Activated CD4-positive, alpha-beta T cell treated with anti-CD3 and anti-CD28 coated beads, Interleukin-2, amount 10 ng/mL, durations not matched to agents 24 days and 14 days (primary cell): ENCODE data around the gene HSPB9. TPM values are rescaled to one million over a fixed set of nuclear protein-coding genes. Genes with fewer than 3 reads are reported as not detected.
A peak's percentile ranks its signal among the peaks of the same experiment; 100 is the strongest.

Source experiments
- DNase-seq: peaks from one replicate; pipeline ENCODE4 v3.0.0; 2022
- H3K27ac Mint-ChIP-seq: one replicate; pipeline ENCODE4 v1.8.0; 2022; ENCODE audit warnings: mild to moderate bottlenecking, mixed read lengths
- H3K27me3 Mint-ChIP-seq: one replicate; pipeline ENCODE4 v1.8.0; 2022; ENCODE audit warnings: mixed read lengths
- H3K36me3 Mint-ChIP-seq: one replicate; pipeline ENCODE4 v1.8.0; 2022; ENCODE audit warnings: low read depth, mild to moderate bottlenecking, mixed read lengths
- H3K4me1 Mint-ChIP-seq: one replicate; pipeline ENCODE4 v1.8.0; 2021; ENCODE audit warnings: mixed read lengths
- H3K4me3 Mint-ChIP-seq: one replicate; pipeline ENCODE4 v1.8.0; 2022; ENCODE audit warnings: mild to moderate bottlenecking, moderate library complexity, mixed read lengths
- H3K9me3 Mint-ChIP-seq: one replicate; pipeline ENCODE4 v1.8.0; 2021; ENCODE audit warnings: mixed read lengths
- intact Hi-C: fragments of 100-400 bp; cut with micrococcal nuclease; formaldehyde crosslinking; loops from one replicate; pipeline ENCODE4 v1.15.1; 2023
- total RNA-seq: library from RNA; stranded (reverse); gene quantifications from 2 replicates; pipeline ENCODE4 v1.2.3, GENCODE V29; 2022

Gene HSPB9
- total RNA-seq, 1 donor from 2014 or later, result not detected

DNA sequence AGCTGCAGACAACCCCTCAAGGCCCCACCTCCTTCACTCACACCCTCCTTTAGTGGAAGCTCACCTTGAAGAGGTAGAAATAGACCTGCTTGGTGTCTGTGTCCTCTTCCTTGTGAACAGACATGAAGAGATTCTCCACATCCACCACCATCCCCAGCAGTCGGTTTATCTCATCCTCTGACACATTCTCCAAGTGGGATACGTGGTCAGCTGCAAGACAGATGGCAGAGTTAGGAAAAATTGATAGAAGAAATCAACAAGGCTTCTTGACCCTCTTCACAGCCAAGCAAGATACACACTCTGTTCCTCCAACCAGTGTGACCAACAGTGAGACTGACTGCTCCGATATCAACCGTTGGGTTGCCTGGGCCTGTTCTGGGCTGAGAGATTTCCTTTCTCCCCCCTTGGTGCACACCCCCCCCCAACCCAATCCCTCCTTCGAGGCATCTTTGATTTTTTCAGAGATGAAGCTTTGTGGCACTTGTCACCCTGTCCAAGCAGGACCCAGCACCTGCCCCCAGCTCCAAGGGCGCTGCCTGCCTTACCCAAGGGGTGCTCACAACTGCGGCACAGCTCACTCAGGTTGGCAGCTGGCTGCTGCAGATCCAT, 2.3 kb upstream of the HSPB9 start:
- Mint-ChIP-seq H3K36me3 (peaks cover 36% of the 10 kb centered on the region), H3K4me3 (peak overlapping the region; percentile 76), H3K27me3 (no peaks in the 10 kb centered on the region), H3K4me1 (peaks cover 25% of the 10 kb centered on the region), H3K9me3 (no peaks in the 10 kb centered on the region), H3K27ac (peak overlapping the region; percentile 27)
- DNase-seq, result no peak
- intact Hi-C loops, result no loop called here

DNA sequence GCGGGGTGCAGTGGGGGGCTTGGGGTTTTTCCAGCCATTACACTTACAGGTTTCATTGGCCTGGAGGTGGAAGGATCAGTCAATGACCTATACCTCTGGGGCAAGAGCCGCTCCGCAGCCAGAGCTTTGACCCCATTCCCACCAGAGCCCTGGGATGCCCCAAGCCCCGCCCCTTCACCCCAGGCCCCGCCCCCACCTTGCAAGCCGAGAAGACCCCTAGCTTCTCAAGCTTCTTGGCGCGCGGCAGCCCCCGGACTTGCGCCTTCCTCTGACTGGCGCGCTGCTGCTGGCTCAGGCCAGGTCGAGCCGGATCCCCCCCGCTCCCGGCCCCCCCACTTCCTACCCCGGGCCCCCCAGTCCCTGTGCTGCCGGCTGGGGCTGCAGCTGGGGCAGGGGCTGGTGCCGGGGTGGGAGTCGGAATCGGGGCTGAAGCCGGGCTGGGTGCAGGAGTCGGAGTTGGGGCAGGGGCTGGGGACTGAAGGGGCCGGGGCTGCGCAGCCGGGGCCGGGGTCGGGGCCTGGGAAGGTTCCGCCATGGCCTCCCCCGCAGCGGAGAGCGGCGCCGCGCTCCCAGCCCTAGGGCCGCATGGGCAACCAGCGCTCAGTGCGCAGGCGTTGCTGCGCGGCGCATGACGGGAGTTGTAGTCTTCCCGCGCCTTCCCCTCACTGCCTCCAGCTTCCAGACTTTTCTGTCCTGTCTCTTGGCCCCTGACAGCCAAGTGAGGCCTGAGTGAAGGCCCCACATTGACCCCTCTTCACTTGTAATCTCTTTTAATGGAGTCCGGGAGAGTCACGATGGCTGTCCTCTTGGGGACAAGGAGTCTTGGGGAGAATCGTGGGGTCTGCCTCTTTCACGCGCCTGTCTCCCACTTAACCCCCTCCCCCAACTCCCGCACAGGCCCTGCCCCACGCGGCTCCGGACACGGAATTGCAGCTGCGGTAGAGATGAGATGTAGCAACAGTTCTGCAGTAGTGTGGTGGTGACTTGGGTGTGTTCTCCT, 1.5 kb upstream of the HSPB9 start, which contains the start of gene KAT2A:
Gene KAT2A (minus strand): TSS at position 598 of the 1,000 bp plus-strand sequence. CDS start 63 bp downstream, at position 535.
- intact Hi-C loops, result loop anchor here (1.0 kb wide), 1 partner anchor 34 kb away; no protein-coding TSS in a partner anchor
- H3K9me3 Mint-ChIP-seq, result no peaks in the 10 kb centered on the region
- no peaks in the 10 kb centered on the region for H3K27me3 Mint-ChIP-seq
- DNase-seq, result peak; percentile 94
- peak within 1 kb of the TSS; percentile 87 for H3K27ac Mint-ChIP-seq
- H3K4me3 Mint-ChIP-seq, result peak within 1 kb of the TSS; percentile 76
- peaks cover 40% of the 10 kb centered on the region for H3K36me3 Mint-ChIP-seq
- H3K4me1 Mint-ChIP-seq, result peaks cover 25% of the 10 kb centered on the region

DNA sequence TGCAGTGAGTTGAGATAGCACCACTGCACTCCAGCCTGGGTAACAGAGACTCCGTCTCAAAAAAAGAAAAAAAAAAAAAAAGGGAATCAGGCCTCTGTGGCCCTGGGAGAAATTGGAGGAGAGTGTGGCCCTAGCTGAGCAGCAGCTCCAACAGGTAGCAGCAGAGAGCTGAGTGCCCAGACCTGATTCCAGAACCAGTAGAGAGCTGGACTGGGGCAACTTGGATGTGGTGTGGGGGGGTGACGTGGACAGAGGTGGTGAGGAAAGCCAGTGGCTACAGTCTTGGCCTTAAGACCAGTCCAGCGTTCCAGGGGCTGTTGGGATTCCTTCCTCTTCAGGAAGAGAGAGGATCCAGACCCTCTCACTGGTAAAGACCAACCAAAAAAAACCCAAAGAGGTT, 1.7 kb downstream of the HSPB9 start:
- peaks cover 12% of the 10 kb centered on the region for H3K4me1 Mint-ChIP-seq
- no peaks in the 10 kb centered on the region for H3K27me3 Mint-ChIP-seq
- no peak overlapping the region for H3K27ac Mint-ChIP-seq
- no peaks in the 10 kb centered on the region for H3K9me3 Mint-ChIP-seq
- no peak overlapping the region for H3K4me3 Mint-ChIP-seq
- H3K36me3 Mint-ChIP-seq, result peaks cover 41% of the 10 kb centered on the region
- intact Hi-C loops, result no loop called here
- no peak for DNase-seq

DNA sequence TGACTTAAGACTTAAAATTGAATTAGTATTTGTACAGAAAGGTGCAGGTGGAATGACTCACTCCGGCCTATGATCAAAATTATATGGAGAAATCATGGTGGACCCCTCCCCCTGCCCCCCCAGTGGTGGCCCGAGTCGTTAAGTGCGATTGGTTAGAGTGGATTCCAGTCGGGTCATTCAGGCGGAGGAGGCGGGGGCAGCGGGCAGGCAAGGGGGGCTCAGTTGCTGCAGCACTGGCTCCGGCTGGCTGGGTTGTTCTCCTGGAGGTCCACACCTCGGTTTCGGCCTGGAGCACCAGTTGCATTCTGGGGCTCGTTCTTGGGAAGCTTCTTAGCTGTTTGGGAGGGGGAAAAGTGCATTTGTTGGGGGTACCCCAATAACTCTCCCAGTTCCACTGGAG, 3.0 kb downstream of the HSPB9 start:
- H3K4me1 Mint-ChIP-seq, result peaks cover 6% of the 10 kb centered on the region
- intact Hi-C loops, result no loop called here
- H3K27me3 Mint-ChIP-seq, result no peaks in the 10 kb centered on the region
- H3K4me3 Mint-ChIP-seq, result no peak overlapping the region
- DNase-seq, result no peak
- H3K36me3 Mint-ChIP-seq, result peaks cover 49% of the 10 kb centered on the region
- no peak overlapping the region for H3K27ac Mint-ChIP-seq
- H3K9me3 Mint-ChIP-seq, result no peaks in the 10 kb centered on the region

DNA sequence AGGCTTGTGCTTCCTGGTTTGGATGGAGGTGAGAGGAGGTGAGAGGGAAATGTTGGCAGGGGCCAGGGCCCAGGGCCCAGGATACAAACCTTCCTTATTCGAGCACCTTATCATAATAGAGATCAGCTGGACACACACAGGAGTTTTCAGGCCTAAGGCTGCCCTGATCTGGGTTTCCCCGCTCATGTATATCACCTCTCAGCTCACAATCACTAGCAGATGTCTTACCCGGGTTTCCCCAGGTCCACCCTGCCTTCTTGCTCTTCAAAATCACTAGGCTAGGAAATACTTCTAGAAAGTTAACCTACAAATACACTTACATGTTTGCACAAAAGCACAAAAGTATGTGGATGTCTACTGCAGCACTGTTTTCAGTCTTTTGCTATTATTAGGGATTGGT, 4.2 kb downstream of the HSPB9 start:
- Mint-ChIP-seq H3K27me3 (no peaks in the 10 kb centered on the region), H3K4me3 (no peak overlapping the region), H3K36me3 (peaks cover 52% of the 10 kb centered on the region), H3K9me3 (no peaks in the 10 kb centered on the region), H3K4me1 (peaks cover 12% of the 10 kb centered on the region), H3K27ac (no peak overlapping the region)
- intact Hi-C loops, result no loop called here
- DNase-seq, result no peak

DNA sequence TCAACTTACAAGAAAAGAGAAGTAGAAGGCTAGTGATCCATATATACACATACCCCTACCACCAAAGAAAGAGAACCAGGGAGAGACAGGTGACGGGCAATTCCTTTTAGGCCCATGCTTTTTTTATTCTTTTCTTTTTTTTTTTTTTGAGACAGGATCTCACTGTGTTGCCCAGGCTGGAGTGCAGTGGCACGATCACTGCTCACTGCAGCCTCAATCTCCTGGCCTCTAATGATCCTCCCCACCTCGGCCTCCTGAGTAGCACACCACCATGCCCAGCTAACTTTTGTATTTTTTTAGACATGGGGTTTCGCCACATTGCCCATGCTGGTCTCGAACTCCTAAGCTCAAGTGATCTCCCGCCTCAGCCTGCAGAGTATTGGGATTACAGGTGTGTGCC, 4.8 kb downstream of the HSPB9 start:
- peaks cover 16% of the 10 kb centered on the region for H3K4me1 Mint-ChIP-seq
- H3K27ac Mint-ChIP-seq, result no peak overlapping the region
- peaks cover 52% of the 10 kb centered on the region for H3K36me3 Mint-ChIP-seq
- H3K9me3 Mint-ChIP-seq, result no peaks in the 10 kb centered on the region
- intact Hi-C loops, result no loop called here
- no peaks in the 10 kb centered on the region for H3K27me3 Mint-ChIP-seq
- no peak for DNase-seq
- H3K4me3 Mint-ChIP-seq, result no peak overlapping the region

DNA sequence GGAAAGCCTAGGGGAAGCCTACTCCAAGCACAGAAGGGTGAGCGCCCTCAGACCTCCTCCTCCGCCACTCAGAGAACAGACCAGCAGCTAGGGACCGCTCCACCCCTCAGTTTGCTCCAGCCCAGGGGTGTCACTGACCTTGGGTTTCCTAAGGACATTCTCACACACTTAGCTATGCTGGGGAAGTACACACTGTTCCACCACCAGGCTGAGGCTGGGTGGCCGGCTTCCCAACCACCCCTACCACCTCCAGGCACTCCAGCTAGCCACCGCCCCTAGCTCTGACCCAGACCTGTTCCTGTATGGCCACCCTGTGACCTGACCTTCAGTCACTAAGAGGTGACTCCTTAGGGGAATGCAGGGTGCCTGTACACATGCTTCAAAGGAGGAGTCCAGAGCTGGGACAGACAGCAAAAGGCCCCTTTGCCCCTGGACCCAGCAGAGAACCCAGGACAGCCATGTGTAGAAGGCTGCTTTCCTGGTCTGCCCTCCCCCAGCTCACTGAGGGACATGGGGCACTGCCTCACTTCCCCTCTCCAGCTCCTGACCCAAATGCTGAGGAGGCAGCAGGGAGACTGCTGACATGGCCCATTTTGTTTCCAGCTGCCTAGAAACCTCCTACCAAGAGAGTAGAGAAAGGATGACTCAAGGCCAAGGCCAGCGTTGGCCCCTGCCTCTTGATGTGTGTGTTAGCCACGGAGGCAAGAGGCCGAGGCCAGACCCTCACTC, 6.7 kb downstream of the HSPB9 start:
- no peak for DNase-seq
- H3K36me3 Mint-ChIP-seq, result peaks cover 55% of the 10 kb centered on the region
- peaks cover 32% of the 10 kb centered on the region for H3K4me1 Mint-ChIP-seq
- no peak overlapping the region for H3K27ac Mint-ChIP-seq
- no peaks in the 10 kb centered on the region for H3K27me3 Mint-ChIP-seq
- intact Hi-C loops, result no loop called here
- no peak overlapping the region for H3K4me3 Mint-ChIP-seq
- no peaks in the 10 kb centered on the region for H3K9me3 Mint-ChIP-seq

DNA sequence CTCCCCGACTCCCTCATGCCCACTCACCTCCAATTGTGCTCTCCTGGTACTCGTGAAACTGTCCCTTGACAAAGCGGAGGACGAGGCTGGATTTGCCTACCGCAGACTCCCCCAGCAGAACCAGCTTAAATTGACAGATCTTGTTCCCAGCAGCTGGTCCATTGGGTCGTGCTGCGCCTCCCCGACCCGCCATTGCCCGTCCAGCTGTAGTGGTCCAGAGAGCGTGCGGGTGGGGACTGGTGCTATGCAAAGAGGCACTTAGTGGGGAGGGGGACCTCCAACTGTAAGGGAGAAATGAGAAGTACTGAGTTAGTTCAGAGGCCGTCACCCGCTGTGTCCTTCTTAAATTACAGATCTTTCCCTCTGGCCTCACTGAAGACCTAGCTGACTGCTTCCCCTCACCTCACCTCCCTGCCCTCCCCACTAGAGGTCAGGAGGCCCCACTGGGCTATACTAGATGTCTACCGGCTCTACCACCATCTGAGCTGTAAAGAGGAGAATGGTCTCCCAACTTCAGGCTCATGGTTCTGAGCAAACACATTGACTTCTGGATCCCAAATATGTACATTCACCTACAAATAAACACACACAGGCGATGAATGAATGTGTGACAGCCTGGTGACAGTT, 7.8 kb downstream of the HSPB9 start:
- Mint-ChIP-seq H3K36me3 (peaks cover 50% of the 10 kb centered on the region), H3K4me1 (peaks cover 38% of the 10 kb centered on the region), H3K27me3 (no peaks in the 10 kb centered on the region), H3K27ac (peak overlapping the region; percentile 80), H3K4me3 (no peak overlapping the region), H3K9me3 (no peaks in the 10 kb centered on the region)
- intact Hi-C loops, result no loop called here
- DNase-seq, result no peak

DNA sequence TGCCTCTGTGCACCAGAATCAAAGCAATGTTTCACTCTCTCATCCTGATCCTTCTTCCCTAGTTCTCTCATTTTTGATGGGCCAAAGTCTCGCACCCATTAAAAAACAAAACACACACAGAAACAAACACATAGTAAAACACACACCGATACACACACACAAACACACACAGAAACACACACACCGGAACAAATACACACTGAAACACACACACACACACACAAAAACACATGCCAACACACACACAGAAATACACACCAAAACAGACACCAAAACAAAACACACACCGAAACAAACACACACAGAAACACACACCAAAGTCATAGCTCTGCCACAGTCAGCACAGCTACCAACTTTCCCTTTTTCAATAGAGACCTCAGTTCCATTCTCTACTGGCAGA, 8.6 kb downstream of the HSPB9 start:
- H3K4me1 Mint-ChIP-seq, result peaks cover 46% of the 10 kb centered on the region
- H3K9me3 Mint-ChIP-seq, result no peaks in the 10 kb centered on the region
- H3K36me3 Mint-ChIP-seq, result peaks cover 45% of the 10 kb centered on the region
- DNase-seq, result no peak
- no peaks in the 10 kb centered on the region for H3K27me3 Mint-ChIP-seq
- peak overlapping the region; percentile 79 for H3K27ac Mint-ChIP-seq
- intact Hi-C loops, result no loop called here
- no peak overlapping the region for H3K4me3 Mint-ChIP-seq

DNA sequence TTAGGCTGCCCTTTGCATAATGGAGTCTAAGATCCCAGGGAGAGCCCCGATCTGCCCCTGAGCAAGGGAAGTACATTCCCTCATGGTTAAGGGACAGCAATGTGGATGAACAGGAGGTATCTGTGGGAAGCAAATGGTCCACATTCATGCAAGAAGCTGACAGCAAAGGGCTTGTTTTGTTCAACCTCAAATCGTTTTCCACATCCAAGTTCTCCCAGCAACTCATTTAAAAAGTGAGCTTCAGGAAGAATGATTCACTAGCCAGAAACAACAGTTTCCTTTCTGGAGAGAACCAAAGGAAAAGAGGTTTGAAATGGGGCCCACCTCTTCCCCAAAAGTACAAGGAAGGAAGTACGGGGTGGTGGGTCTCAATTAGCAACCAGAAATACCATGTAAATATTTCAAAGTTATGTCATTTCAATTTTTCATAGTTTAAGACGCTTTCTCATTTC, 9.4 kb downstream of the HSPB9 start:
- H3K4me1 Mint-ChIP-seq, result peaks cover 51% of the 10 kb centered on the region
- H3K27ac Mint-ChIP-seq, result no peak overlapping the region
- intact Hi-C loops, result no loop called here
- no peak for DNase-seq
- peaks cover 45% of the 10 kb centered on the region for H3K36me3 Mint-ChIP-seq
- no peaks in the 10 kb centered on the region for H3K9me3 Mint-ChIP-seq
- H3K4me3 Mint-ChIP-seq, result no peak overlapping the region
- H3K27me3 Mint-ChIP-seq, result no peaks in the 10 kb centered on the region

DNA sequence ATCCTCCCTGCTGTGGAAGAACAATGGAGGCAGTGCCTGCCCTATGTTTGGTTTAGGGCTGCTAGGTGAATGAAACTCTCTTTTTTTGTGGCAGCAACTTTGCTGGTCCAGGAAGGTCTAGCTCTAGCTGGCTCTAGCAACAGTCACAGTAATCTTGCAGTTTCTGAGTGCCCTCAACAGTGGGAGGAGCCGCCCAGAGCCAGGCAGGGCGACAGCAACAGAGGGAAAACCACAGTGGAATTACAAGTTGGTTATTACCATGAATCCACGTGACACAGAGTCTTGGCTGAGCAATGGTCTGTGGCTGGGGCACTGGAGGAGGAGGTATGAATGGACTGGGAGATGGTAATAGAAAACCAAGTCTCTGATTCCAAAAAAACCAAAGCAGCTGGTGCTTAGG, 10.3 kb downstream of the HSPB9 start:
- intact Hi-C loops, result no loop called here
- Mint-ChIP-seq H3K27me3 (no peaks in the 10 kb centered on the region), H3K36me3 (peaks cover 37% of the 10 kb centered on the region), H3K4me3 (peak overlapping the region; percentile 49), H3K9me3 (no peaks in the 10 kb centered on the region), H3K4me1 (peaks cover 51% of the 10 kb centered on the region), H3K27ac (peak overlapping the region; percentile 85)
- peak; percentile 71 for DNase-seq

DNA sequence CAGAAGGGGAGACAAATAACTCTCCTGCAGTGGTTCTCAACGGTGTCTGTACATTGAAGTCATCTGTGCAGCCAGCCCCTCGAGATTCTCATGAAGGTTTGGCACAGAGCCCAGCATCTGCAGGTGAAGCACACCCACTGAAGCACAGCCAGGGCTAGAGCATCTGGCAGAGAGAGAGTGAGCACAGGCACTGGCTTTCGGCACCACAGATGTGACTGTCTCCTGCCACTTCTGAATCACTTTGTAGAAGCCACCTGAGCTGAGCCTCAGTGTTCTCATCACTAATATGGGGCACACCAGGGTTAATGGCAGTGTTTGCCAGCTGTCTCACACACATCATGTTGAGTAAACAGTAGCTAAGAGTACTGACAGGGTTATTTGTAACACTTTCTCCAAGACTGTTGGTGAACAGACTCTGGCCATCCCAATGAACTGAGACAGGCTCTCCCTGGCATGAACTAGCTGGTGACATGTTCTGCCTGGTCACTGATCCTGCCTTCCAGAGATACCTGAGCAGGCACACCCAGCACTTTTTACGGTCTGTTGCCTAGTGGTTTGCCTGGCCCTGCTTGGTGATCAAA, 10.9 kb downstream of the HSPB9 start:
- Mint-ChIP-seq H3K4me3 (peak overlapping the region; percentile 49), H3K27me3 (no peaks in the 10 kb centered on the region), H3K9me3 (no peaks in the 10 kb centered on the region), H3K27ac (peak overlapping the region; percentile 85), H3K4me1 (peaks cover 51% of the 10 kb centered on the region), H3K36me3 (peaks cover 32% of the 10 kb centered on the region)
- intact Hi-C loops, result no loop called here
- peak; percentile 61 for DNase-seq

DNA sequence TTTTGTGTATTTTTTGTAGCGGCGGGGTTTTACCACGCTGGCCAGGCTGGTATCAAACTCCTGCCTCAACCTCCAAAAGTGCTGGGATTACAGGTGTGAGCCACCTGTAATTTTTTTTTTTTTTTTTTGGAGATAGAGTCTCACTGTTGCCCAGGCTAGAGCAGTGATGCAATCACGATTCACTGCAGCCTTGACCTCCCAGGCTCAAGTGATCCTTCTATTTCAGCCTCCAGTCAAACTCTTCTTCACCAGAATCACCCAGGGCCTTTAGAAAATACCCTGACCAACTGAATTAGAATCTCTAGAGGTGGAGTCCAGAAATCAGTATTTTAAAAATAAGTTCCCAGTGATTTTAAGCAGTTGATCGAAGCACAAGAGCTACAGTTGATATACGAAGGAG, 12.5 kb downstream of the HSPB9 start:
- H3K27ac Mint-ChIP-seq, result no peak overlapping the region
- DNase-seq, result no peak
- peaks cover 22% of the 10 kb centered on the region for H3K36me3 Mint-ChIP-seq
- no peaks in the 10 kb centered on the region for H3K9me3 Mint-ChIP-seq
- peaks cover 49% of the 10 kb centered on the region for H3K4me1 Mint-ChIP-seq
- intact Hi-C loops, result no loop called here
- no peaks in the 10 kb centered on the region for H3K27me3 Mint-ChIP-seq
- no peak overlapping the region for H3K4me3 Mint-ChIP-seq
